GM13976 (cell line): ENCODE data around the gene GRM5.

Source experiments
- DNase-seq: peaks from one replicate; pipeline ENCODE4 v3.0.0; 2012; ENCODE audit warnings: low spot score
- CTCF ChIP-seq: IDR thresholded peaks from 2 replicates; pipeline ENCODE4 v1.5.1; 2012; ENCODE audit warnings: borderline replicate concordance, mild to moderate bottlenecking; ENCODE audit not compliant: insufficient read depth; ENCODE audit errors: extremely low read depth, missing control alignments, control extremely low read depth
- in situ Hi-C: fragments of 300-500 bp; cut with MboI; formaldehyde crosslinking; loops from one replicate; pipeline ENCODE4 v1.12.0; 2022; ENCODE audit warnings: low sequenced_read_pairs, mixed read lengths, inconsistent platforms; ENCODE audit not compliant: unreplicated experiment

The GRM5 gene

GRCh38 chr11:88618327-88619070 lies 447.3 kb downstream of the GRM5 start:
- TF ChIP-seq CTCF = no peak
- DNase-seq = no peak
- in situ Hi-C loops = no loop called here

- in situ Hi-C loops = no loop called here
- no peak for DNase-seq
- no peak for TF ChIP-seq CTCF
Observed at GRCh38 chr11:88617226-88617625, 448.6 kb downstream of the GRM5 start.

GRCh38 chr11:88604260-88604659 lies 461.5 kb downstream of the GRM5 start:
- TF ChIP-seq CTCF = no peak
- in situ Hi-C loops = no loop called here
- no peak for DNase-seq

- no peak for TF ChIP-seq CTCF
- in situ Hi-C loops = no loop called here
- no peak for DNase-seq
Observed at GRCh38 chr11:88603091-88603867, 462.5 kb downstream of the GRM5 start.

GRCh38 chr11:88597387-88597786 lies 468.4 kb downstream of the GRM5 start:
- no peak for TF ChIP-seq CTCF
- DNase-seq = peak; percentile 10
- in situ Hi-C loops = no loop called here

GRCh38 chr11:88596786-88597185 lies 469.0 kb downstream of the GRM5 start:
- no peak for TF ChIP-seq CTCF
- DNase-seq = no peak
- in situ Hi-C loops = no loop called here
